Stomach (tissue), 9 donors: Measurements from ENCODE around the gene SEMA5A. TPM values are rescaled to one million over a fixed set of nuclear protein-coding genes. Genes with fewer than 3 reads are reported as not detected.

Source experiments
- DNase-seq, 2 donors: peaks; one replicate each; pipeline versions ENCODE4 v3.0.0 to v3.0.0-alpha.2; 2013 to 2019
- H3K27ac ChIP-seq, 5 donors: fragments of 200-600 bp in 4 of 5; sonication (generic) in 4 of 5; one replicate each; pipeline ENCODE4 v1.5.1; 2013 to 2019; ENCODE audit warnings: mild to moderate bottlenecking in 1 of 5, moderate library complexity in 1 of 5
- H3K27me3 ChIP-seq, 3 donors: fragments of 200-600 bp; sonication (generic); one replicate each; pipeline ENCODE4 v1.5.1; 2017 to 2019; ENCODE audit warnings: mixed run types in 1 of 3
- H3K36me3 ChIP-seq, 4 donors: fragments of 200-600 bp; sonication (generic); 1 replicate in 3 of 4; 2 replicates in 1 of 4; pipeline ENCODE4 v1.5.1; 2016 to 2019
- H3K4me1 ChIP-seq, 4 donors: fragments of 200-600 bp; sonication (generic); one replicate each; pipeline ENCODE4 v1.5.1; 2016 to 2019
- H3K4me3 ChIP-seq, 4 donors: fragments of 200-600 bp; sonication (generic) in 3 of 4; one replicate each; pipeline ENCODE4 v1.5.1; 2016 to 2019; ENCODE audit warnings: mild to moderate bottlenecking in 1 of 4
- H3K9me3 ChIP-seq, 4 donors: fragments of 200-600 bp; sonication (generic); one replicate each; pipeline ENCODE4 v1.5.1; 2016 to 2019
- EP300 ChIP-seq: sonication (generic); formaldehyde crosslinking; IDR thresholded peaks from one replicate; pipeline ENCODE4 v1.6.1; 2017; ENCODE audit warnings: antibody characterized with exemption
- POLR2A ChIP-seq, 4 donors: fragments of 450-650 bp; IDR thresholded peaks; one replicate each; pipeline ENCODE4 v1.6.1; 2016; ENCODE audit warnings: antibody characterized with exemption in 4 of 4, control low read depth in 2 of 4, mild to moderate bottlenecking in 1 of 4, moderate library complexity in 1 of 4
- POLR2AphosphoS5 ChIP-seq, 3 donors: sonication (generic); formaldehyde crosslinking; IDR thresholded peaks; one replicate each; pipeline ENCODE4 v1.6.1; 2016; ENCODE audit warnings: antibody characterized with exemption in 3 of 3
- WGBS, 5 donors: extraction: QIAGEN DNeasy Blood & Tissue Kit in 3 of 5; methylation state at CpG; one replicate each; pipeline versions ENCODE4 v1.1.5 to v1.1.7; 2013 to 2018; 5-methylcytosine and 5-hydroxymethylcytosine counted together
- intact Hi-C: fragments of 100-400 bp; cut with DNase I; formaldehyde crosslinking; loops from one replicate; pipeline ENCODE4 v1.15.1; 2023; ENCODE audit warnings: low total_unique reads
- polyA plus RNA-seq, 3 donors: library from polyadenylated mRNA; stranded (reverse); fragments of 200-250 nt; gene quantifications; one replicate each; pipeline ENCODE4 v1.2.3, GENCODE V29; 2013
- total RNA-seq, 5 donors: library from RNA; depleted of rRNA; stranded (reverse); fragments of >200 nt; gene quantifications; one replicate each; pipeline versions ENCODE4 v1.1.0 to v1.2.3, GENCODE V29; 2014 to 2016
- TF ChIP-seq, protein P1 (sequence below), 7 experiments: fragments of 450-650 bp in 4 of 7; fragments of 200-600 bp in 3 of 7; sonication (generic) in 3 of 7; IDR thresholded peaks; one replicate each; pipeline ENCODE4 v1.5.1; 2016 to 2019; ENCODE audit warnings: antibody characterized with exemption in 7 of 7, control low read depth in 2 of 7, mild to moderate bottlenecking in 1 of 7
- donor health status: healthy with polysubstance abuse.
- donor health status: Bipolar disorder and iron deficiency.
- donor health status: healthy.

Gene SEMA5A
- total and polyA plus RNA-seq, 8 donors, result 0.62 to 26.4 (median 3.2) TPM

DNA sequence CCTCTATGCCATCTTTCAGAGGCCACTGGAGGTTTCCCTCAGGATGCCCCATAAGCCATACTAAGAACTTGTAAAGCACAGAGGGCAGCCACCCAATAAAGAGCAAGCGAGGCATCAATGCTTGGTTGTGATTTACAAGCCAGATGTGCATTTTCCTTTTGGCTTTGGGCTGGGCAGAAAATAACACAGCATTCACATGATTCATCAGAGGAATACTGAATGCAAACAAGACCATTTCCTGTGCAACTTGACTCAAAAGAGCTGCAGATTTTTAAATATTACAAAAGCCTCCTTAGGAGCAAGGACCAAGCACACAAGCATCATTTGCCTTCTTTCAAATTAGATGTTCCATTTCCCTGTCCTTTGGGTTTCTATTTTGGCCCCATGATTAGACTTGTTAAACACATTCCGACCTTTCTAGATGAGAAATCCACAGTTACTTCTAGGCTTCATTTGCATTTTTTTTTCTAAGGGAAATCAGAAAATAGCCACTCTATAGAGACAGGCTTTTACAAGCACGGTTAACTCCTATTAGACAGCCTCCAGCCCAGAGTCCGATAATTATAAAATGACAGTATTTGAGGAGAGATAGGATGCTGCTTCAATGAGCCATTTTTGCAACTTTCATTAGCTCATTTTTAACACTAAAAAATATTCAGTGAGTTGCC lies 207.8 kb downstream of the SEMA5A start:
- no peaks in the 10 kb centered on the region for H3K9me3 ChIP-seq
- H3K36me3 ChIP-seq, result no peaks in the 10 kb centered on the region
- intact Hi-C loops, result no loop called here
- H3K27me3 ChIP-seq, result no peaks in the 10 kb centered on the region
- WGBS, 5 donors, result 54 to 76% (median 72%) methylated on average over 4 of the region's 4 CpGs
- peak overlapping the region in 1 of 5 donors; percentile 11 for H3K27ac ChIP-seq
- no peak overlapping the region for H3K4me3 ChIP-seq
- TF ChIP-seq, protein P1, sequence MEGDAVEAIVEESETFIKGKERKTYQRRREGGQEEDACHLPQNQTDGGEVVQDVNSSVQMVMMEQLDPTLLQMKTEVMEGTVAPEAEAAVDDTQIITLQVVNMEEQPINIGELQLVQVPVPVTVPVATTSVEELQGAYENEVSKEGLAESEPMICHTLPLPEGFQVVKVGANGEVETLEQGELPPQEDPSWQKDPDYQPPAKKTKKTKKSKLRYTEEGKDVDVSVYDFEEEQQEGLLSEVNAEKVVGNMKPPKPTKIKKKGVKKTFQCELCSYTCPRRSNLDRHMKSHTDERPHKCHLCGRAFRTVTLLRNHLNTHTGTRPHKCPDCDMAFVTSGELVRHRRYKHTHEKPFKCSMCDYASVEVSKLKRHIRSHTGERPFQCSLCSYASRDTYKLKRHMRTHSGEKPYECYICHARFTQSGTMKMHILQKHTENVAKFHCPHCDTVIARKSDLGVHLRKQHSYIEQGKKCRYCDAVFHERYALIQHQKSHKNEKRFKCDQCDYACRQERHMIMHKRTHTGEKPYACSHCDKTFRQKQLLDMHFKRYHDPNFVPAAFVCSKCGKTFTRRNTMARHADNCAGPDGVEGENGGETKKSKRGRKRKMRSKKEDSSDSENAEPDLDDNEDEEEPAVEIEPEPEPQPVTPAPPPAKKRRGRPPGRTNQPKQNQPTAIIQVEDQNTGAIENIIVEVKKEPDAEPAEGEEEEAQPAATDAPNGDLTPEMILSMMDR (IDR thresholded peaks at IDR 0.05), result no peak
- TF ChIP-seq EP300 (no peak), POLR2AphosphoS5 (IDR thresholded peaks at IDR 0.05) (no peak), POLR2A (IDR thresholded peaks at IDR 0.05) (no peak)
- no peaks in the 10 kb centered on the region for H3K4me1 ChIP-seq
- DNase-seq, result no peak

GRCh38 chr5:9335754-9336495 lies 209.9 kb downstream of the SEMA5A start:
- DNase-seq, result no peak
- intact Hi-C loops, result no loop called here
- no peak for TF ChIP-seq POLR2A (IDR thresholded peaks at IDR 0.05)
- no peak for TF ChIP-seq EP300
- TF ChIP-seq, protein P1 (IDR thresholded peaks at IDR 0.05), result no peak
- TF ChIP-seq POLR2AphosphoS5 (IDR thresholded peaks at IDR 0.05), result no peak
- WGBS, 5 donors, result 76 to 96% (median 79%) methylated on average over 2 of the region's 2 CpGs
- no peaks in the 10 kb centered on the region for H3K9me3 ChIP-seq
- H3K4me1 ChIP-seq, result no peaks in the 10 kb centered on the region
- no peaks in the 10 kb centered on the region for H3K27me3 ChIP-seq
- no peaks in the 10 kb centered on the region for H3K36me3 ChIP-seq
- no peak overlapping the region for H3K27ac ChIP-seq
- H3K4me3 ChIP-seq, result no peak overlapping the region

- H3K27me3 ChIP-seq, result no peaks in the 10 kb centered on the region
- 74 to 88% (median 81%) methylated on average over 2 of the region's 2 CpGs for WGBS, 5 donors
- no peaks in the 10 kb centered on the region for H3K9me3 ChIP-seq
- H3K4me1 ChIP-seq, result no peaks in the 10 kb centered on the region
- DNase-seq, result no peak
- H3K4me3 ChIP-seq, result no peak overlapping the region
- TF ChIP-seq POLR2A (IDR thresholded peaks at IDR 0.05) (no peak), EP300 (no peak), POLR2AphosphoS5 (IDR thresholded peaks at IDR 0.05) (no peak)
- TF ChIP-seq, protein P1 (IDR thresholded peaks at IDR 0.05), result no peak
- H3K27ac ChIP-seq, result no peak overlapping the region
- no peaks in the 10 kb centered on the region for H3K36me3 ChIP-seq
- intact Hi-C loops, result no loop called here
Measured at GRCh38 chr5:9335269-9335668, 210.6 kb downstream of the SEMA5A start.

GRCh38 chr5:9332026-9332425 lies 213.8 kb downstream of the SEMA5A start:
- Histone ChIP-seq H3K27ac (no peak overlapping the region), H3K36me3 (no peaks in the 10 kb centered on the region), H3K27me3 (no peaks in the 10 kb centered on the region), H3K9me3 (no peaks in the 10 kb centered on the region), H3K4me1 (no peaks in the 10 kb centered on the region), H3K4me3 (no peak overlapping the region)
- intact Hi-C loops, result no loop called here
- no peak for DNase-seq
- TF ChIP-seq POLR2A (IDR thresholded peaks at IDR 0.05) (no peak), EP300 (no peak), POLR2AphosphoS5 (IDR thresholded peaks at IDR 0.05) (no peak)
- TF ChIP-seq, protein P1 (IDR thresholded peaks at IDR 0.05), result no peak
- WGBS, 5 donors, result 75 to 89% (median 83%) methylated on average over 4 of the region's 4 CpGs
